Neuronal stem cell (in vitro differentiated cells): Measurements from ENCODE around the gene SPINT1.

Source experiments
- DNase-seq: peaks from one replicate; pipeline ENCODE4 v3.0.0-alpha.2; 2013; ENCODE audit warnings: low spot score
- H2AFZ ChIP-seq: one replicate; pipeline ENCODE4 v1.6.1; 2013; ENCODE audit warnings: mild to moderate bottlenecking, low read length, inconsistent platforms
- H2AK5ac ChIP-seq: 2 replicates; pipeline ENCODE4 v1.6.1; 2013; ENCODE audit warnings: low read depth, mild to moderate bottlenecking, inconsistent platforms, low read length, moderate library complexity, mixed read lengths
- H2BK120ac ChIP-seq: 2 replicates; pipeline ENCODE4 v1.6.1; 2013; ENCODE audit warnings: low read depth, mild to moderate bottlenecking, inconsistent platforms, low read length, moderate library complexity, mixed read lengths
- H2BK12ac ChIP-seq: one replicate; pipeline ENCODE4 v1.6.1; 2013; ENCODE audit warnings: low read length, inconsistent platforms
- H2BK15ac ChIP-seq: 2 replicates; pipeline ENCODE4 v1.6.1; 2013; ENCODE audit warnings: mild to moderate bottlenecking, low read length, inconsistent platforms, mixed read lengths
- H2BK5ac ChIP-seq: one replicate; pipeline ENCODE4 v1.6.1; 2013; ENCODE audit warnings: inconsistent platforms, mild to moderate bottlenecking, low read length, moderate library complexity
- H3K14ac ChIP-seq: one replicate; pipeline ENCODE4 v1.6.1; 2013; ENCODE audit warnings: low read length, inconsistent platforms
- H3K18ac ChIP-seq: 2 replicates; pipeline ENCODE4 v1.6.1; 2013; ENCODE audit warnings: low read length, inconsistent platforms
- H3K23ac ChIP-seq: 2 replicates; pipeline ENCODE4 v1.6.1; 2013; ENCODE audit warnings: low read depth, mild to moderate bottlenecking, mixed read lengths, low read length, inconsistent platforms; ENCODE audit not compliant: poor library complexity
- H3K27ac ChIP-seq: replicated peaks from 3 replicates; pipeline ENCODE4 v1.5.1; 2013; ENCODE audit warnings: low read length, inconsistent platforms
- H3K27me3 ChIP-seq, 3 experiments: 2 replicates each; pipeline ENCODE4 v1.6.1; 2013; ENCODE audit warnings: low read length in 3 of 3, mild to moderate bottlenecking in 2 of 3, inconsistent platforms in 1 of 3, low read depth in 1 of 3, mixed read lengths in 1 of 3, moderate library complexity in 1 of 3; ENCODE audit not compliant: control insufficient read depth in 3 of 3, insufficient read depth in 3 of 3
- H3K36me3 ChIP-seq, 2 donors: replicated peaks in 1 of 2; 2 replicates each; pipeline ENCODE4 v1.6.1; 2013; ENCODE audit warnings: low read length in 2 of 2; ENCODE audit not compliant: control insufficient read depth in 2 of 2, insufficient read depth in 2 of 2
- H3K4ac ChIP-seq: 2 replicates; pipeline ENCODE4 v1.6.1; 2013; ENCODE audit warnings: inconsistent platforms, mild to moderate bottlenecking, low read length, moderate library complexity
- H3K4me1 ChIP-seq, 2 donors: 1 replicate in 1 of 2; 2 replicates in 1 of 2; pipeline ENCODE4 v1.6.1; 2013; ENCODE audit warnings: low read length in 2 of 2, low read depth in 1 of 2; ENCODE audit not compliant: control insufficient read depth in 2 of 2, insufficient read depth in 1 of 2
- H3K4me2 ChIP-seq: one replicate; pipeline ENCODE4 v1.6.1; 2013; ENCODE audit warnings: mild to moderate bottlenecking, low read length, inconsistent platforms; ENCODE audit not compliant: insufficient read depth, poor library complexity, severe bottlenecking
- H3K4me3 ChIP-seq, 2 donors: 2 replicates each; pipeline ENCODE4 v1.5.1; 2013; ENCODE audit warnings: low read length in 2 of 2, mild to moderate bottlenecking in 2 of 2, inconsistent platforms in 1 of 2, moderate library complexity in 1 of 2
- H3K79me1 ChIP-seq: one replicate; pipeline ENCODE4 v1.6.1; 2013; ENCODE audit warnings: low read depth, mild to moderate bottlenecking, inconsistent platforms, low read length, moderate library complexity
- H3K9ac ChIP-seq: one replicate; pipeline ENCODE4 v1.6.1; 2013; ENCODE audit warnings: mild to moderate bottlenecking, low read depth, low read length, inconsistent platforms; ENCODE audit not compliant: poor library complexity
- H3K9me3 ChIP-seq, 2 donors: replicated peaks in 1 of 2; 2 replicates each; pipeline versions ENCODE3 to v1.6.1; 2013; ENCODE audit warnings: low read length in 2 of 2, mild to moderate bottlenecking in 2 of 2, inconsistent platforms in 1 of 2, low read depth in 1 of 2, mixed read lengths in 1 of 2, moderate library complexity in 1 of 2; ENCODE audit not compliant: control insufficient read depth in 2 of 2, insufficient read depth in 1 of 2
- H4K8ac ChIP-seq: one replicate; pipeline ENCODE4 v1.6.1; 2013; ENCODE audit warnings: low read depth, mild to moderate bottlenecking, inconsistent platforms, low read length, moderate library complexity
- H4K91ac ChIP-seq: one replicate; pipeline ENCODE4 v1.6.1; 2013; ENCODE audit warnings: low read length, low read depth, mild to moderate bottlenecking, inconsistent platforms; ENCODE audit not compliant: poor library complexity
- WGBS, 2 donors: extraction: QIAGEN DNeasy Blood & Tissue Kit; methylation state at CpG; one replicate each; pipeline ENCODE4 v1.1.7; 2013; ENCODE audit warnings: missing lambda C conversion rate in 2 of 2, mixed read lengths in 1 of 2; ENCODE audit not compliant: insufficient read length in 2 of 2, insufficient replicate concordance in 1 of 2; ENCODE audit errors: extremely low coverage in 2 of 2; 5-methylcytosine and 5-hydroxymethylcytosine counted together

SPINT1 gene

DNA sequence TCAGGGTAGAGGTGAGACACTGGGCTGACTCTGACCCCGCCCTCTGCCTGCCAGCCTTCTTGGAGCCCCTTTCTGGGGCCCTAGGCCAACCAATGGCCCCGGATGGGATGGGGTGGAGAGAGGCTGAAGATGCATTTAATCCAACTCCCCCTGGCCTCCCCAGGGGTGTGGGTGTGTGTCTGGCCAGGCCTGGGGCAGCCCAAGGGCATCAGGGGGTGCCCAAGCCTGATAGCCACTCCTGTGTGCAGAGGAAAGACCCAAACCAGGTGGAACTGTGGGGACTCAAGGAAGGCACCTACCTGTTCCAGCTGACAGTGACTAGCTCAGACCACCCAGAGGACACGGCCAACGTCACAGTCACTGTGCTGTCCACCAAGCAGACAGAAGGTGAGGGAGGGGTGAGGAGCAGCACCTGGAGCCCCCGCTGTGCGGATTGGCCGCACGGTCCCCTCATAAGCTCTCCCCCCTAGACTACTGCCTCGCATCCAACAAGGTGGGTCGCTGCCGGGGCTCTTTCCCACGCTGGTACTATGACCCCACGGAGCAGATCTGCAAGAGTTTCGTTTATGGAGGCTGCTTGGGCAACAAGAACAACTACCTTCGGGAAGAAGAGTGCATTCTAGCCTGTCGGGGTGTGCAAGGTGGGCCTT lies 9.5 kb downstream of the SPINT1 start:
- Histone ChIP-seq H3K14ac (no peak overlapping the region), H3K4me3 (no peak overlapping the region), H2BK15ac (no peak overlapping the region), H3K18ac (no peak overlapping the region), H3K9ac (no peak overlapping the region), H3K9me3 (no peaks in the 10 kb centered on the region), H3K23ac (no peak overlapping the region), H4K8ac (no peak overlapping the region), H3K4me2 (no peak overlapping the region), H3K4ac (no peak overlapping the region), H2AK5ac (peak overlapping the region; percentile 13), H3K79me1 (no peaks in the 10 kb centered on the region), H2BK12ac (no peak overlapping the region), H4K91ac (no peak overlapping the region), H3K36me3 (no peaks in the 10 kb centered on the region), H2BK5ac (no peak overlapping the region), H2AFZ (no peak overlapping the region), H3K4me1 (peaks cover 0 to 2% of the 10 kb centered on the region in 2 donors), H3K27ac (no peak overlapping the region), H3K27me3 (peaks cover 0 to 39% (median 0%) of the 10 kb centered on the region in 3 experiments), H2BK120ac (no peak overlapping the region)
- WGBS, 2 donors, result no CpG with 5 or more reads among the region's 16 CpGs
- no peak for DNase-seq

- Histone ChIP-seq H4K91ac (no peak overlapping the region), H3K27ac (no peak overlapping the region), H2BK120ac (no peak overlapping the region), H2AK5ac (no peak overlapping the region), H3K4me1 (peaks cover 0 to 2% of the 10 kb centered on the region in 2 donors), H3K18ac (no peak overlapping the region), H4K8ac (no peak overlapping the region), H3K4me2 (no peak overlapping the region), H3K36me3 (no peaks in the 10 kb centered on the region), H3K14ac (no peak overlapping the region), H3K23ac (no peak overlapping the region), H2AFZ (no peak overlapping the region), H3K79me1 (no peaks in the 10 kb centered on the region), H3K4me3 (no peak overlapping the region), H3K9me3 (no peaks in the 10 kb centered on the region), H2BK12ac (no peak overlapping the region), H2BK5ac (no peak overlapping the region), H2BK15ac (no peak overlapping the region), H3K27me3 (peaks cover 0 to 39% (median 0%) of the 10 kb centered on the region in 3 experiments), H3K9ac (no peak overlapping the region), H3K4ac (no peak overlapping the region)
- no peak for DNase-seq
- WGBS, 2 donors, result no CpG with 5 or more reads among the region's 10 CpGs
Measured at GRCh38 chr15:40854161-40854560, 10.3 kb downstream of the SPINT1 start.

DNA sequence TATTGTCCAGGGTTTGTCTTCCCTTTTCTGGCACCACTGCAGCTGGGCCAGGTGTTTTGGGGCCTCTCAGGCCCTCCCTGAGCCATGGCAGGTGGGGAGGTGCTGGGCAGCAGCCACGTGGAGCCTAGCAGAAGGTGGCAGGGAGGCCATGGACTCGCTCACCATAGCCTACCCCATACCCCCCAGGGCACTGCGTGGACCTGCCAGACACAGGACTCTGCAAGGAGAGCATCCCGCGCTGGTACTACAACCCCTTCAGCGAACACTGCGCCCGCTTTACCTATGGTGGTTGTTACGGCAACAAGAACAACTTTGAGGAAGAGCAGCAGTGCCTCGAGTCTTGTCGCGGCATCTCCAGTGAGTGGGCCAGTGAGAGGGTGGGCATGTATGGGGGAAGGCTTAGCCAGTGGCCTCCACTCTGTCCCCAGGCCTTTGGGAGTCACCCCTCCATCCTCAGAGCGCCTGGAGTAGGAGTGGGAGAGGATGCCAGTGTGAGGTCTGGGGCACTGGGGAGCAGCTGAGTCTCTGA lies 11.9 kb downstream of the SPINT1 start:
- Histone ChIP-seq H4K91ac (no peak overlapping the region), H3K9me3 (no peaks in the 10 kb centered on the region), H2BK12ac (no peak overlapping the region), H3K23ac (peak overlapping the region; percentile 14), H3K36me3 (no peaks in the 10 kb centered on the region), H3K18ac (no peak overlapping the region), H4K8ac (no peak overlapping the region), H3K4me3 (no peak overlapping the region), H3K14ac (no peak overlapping the region), H2BK120ac (no peak overlapping the region), H2AK5ac (no peak overlapping the region), H3K4me2 (no peak overlapping the region), H3K4me1 (peaks cover 1 to 2% of the 10 kb centered on the region in 2 donors), H3K4ac (no peak overlapping the region), H3K9ac (peak overlapping the region; percentile 73), H3K79me1 (no peaks in the 10 kb centered on the region), H3K27ac (no peak overlapping the region), H3K27me3 (peaks cover 0 to 35% (median 0%) of the 10 kb centered on the region in 3 experiments), H2BK15ac (peak overlapping the region; percentile 23), H2BK5ac (peak overlapping the region; percentile 17), H2AFZ (no peak overlapping the region)
- DNase-seq, result no peak
- WGBS, 2 donors, result no CpG with 5 or more reads among the region's 13 CpGs

DNA sequence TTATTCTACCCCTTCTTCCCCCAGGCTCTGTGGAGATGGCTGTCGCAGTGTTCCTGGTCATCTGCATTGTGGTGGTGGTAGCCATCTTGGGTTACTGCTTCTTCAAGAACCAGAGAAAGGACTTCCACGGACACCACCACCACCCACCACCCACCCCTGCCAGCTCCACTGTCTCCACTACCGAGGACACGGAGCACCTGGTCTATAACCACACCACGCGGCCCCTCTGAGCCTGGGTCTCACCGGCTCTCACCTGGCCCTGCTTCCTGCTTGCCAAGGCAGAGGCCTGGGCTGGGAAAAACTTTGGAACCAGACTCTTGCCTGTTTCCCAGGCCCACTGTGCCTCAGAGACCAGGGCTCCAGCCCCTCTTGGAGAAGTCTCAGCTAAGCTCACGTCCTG lies 12.9 kb downstream of the SPINT1 start:
- no CpG with 5 or more reads among the region's 8 CpGs for WGBS, 2 donors
- peaks cover 0 to 37% (median 0%) of the 10 kb centered on the region in 3 experiments for H3K27me3 ChIP-seq
- H2BK12ac ChIP-seq, result no peak overlapping the region
- H3K4ac ChIP-seq, result no peak overlapping the region
- H2AFZ ChIP-seq, result peak overlapping the region; percentile 88
- no peak overlapping the region for H2BK15ac ChIP-seq
- no peak overlapping the region for H4K8ac ChIP-seq
- H2AK5ac ChIP-seq, result peak overlapping the region; percentile 54
- H3K4me3 ChIP-seq, result no peak overlapping the region
- H2BK120ac ChIP-seq, result no peak overlapping the region
- no peak overlapping the region for H3K4me2 ChIP-seq
- H3K18ac ChIP-seq, result no peak overlapping the region
- H4K91ac ChIP-seq, result no peak overlapping the region
- no peak overlapping the region for H3K14ac ChIP-seq
- no peak overlapping the region for H3K27ac ChIP-seq
- peaks cover 1 to 2% of the 10 kb centered on the region in 2 donors for H3K4me1 ChIP-seq
- H3K36me3 ChIP-seq, result no peaks in the 10 kb centered on the region
- no peaks in the 10 kb centered on the region for H3K79me1 ChIP-seq
- H3K9me3 ChIP-seq, result no peaks in the 10 kb centered on the region
- no peak overlapping the region for H3K9ac ChIP-seq
- no peak for DNase-seq
- H2BK5ac ChIP-seq, result no peak overlapping the region
- H3K23ac ChIP-seq, result no peak overlapping the region
